GM23338 (cell line): Measurements from ENCODE around the gene FBXW4. TPM values are rescaled to one million over a fixed set of nuclear protein-coding genes. Genes with fewer than 3 reads are reported as not detected.

Experiments
- ATAC-seq: fragments of 200-7000 bp; cut with Tn5 transposase; 3 replicates; pipeline ENCODE4 v1.9.1; 2020
- DNase-seq: peaks from one replicate; pipeline ENCODE4 v3.0.0-alpha.2; 2015; ENCODE audit warnings: low spot score
- H2AFZ ChIP-seq: fragments of 200-600 bp; sonication (generic); 2 replicates; pipeline ENCODE4 v1.8.0; 2016; ENCODE audit warnings: antibody characterized with exemption, mild to moderate bottlenecking, moderate library complexity
- H3F3A ChIP-seq: fragments of 200-600 bp; sonication (generic); replicated peaks from 2 replicates; pipeline ENCODE4 v1.8.0; 2017; ENCODE audit warnings: antibody characterized with exemption, mixed run types, low read depth
- H3K27ac ChIP-seq: fragments of 200-600 bp; sonication (generic); 2 replicates; pipeline ENCODE4 v1.6.1; 2016; ENCODE audit warnings: low read depth
- H3K27me3 ChIP-seq: fragments of 200-600 bp; sonication (generic); 2 replicates; pipeline ENCODE4 v1.8.0; 2016; ENCODE audit warnings: mild to moderate bottlenecking, mixed run types, moderate library complexity; ENCODE audit not compliant: insufficient read depth
- H3K36me3 ChIP-seq: fragments of 200-600 bp; sonication (generic); 2 replicates; pipeline ENCODE4 v1.8.0; 2016; ENCODE audit warnings: mild to moderate bottlenecking; ENCODE audit not compliant: insufficient read depth
- H3K4me1 ChIP-seq: fragments of 200-600 bp; sonication (generic); 2 replicates; pipeline ENCODE4 v1.8.0; 2016; ENCODE audit warnings: mild to moderate bottlenecking, moderate library complexity; ENCODE audit not compliant: insufficient read depth
- H3K4me2 ChIP-seq: fragments of 200-600 bp; sonication (generic); 2 replicates; pipeline ENCODE4 v1.7.1; 2017; ENCODE audit warnings: mixed run types
- H3K4me3 ChIP-seq: fragments of 200-600 bp; sonication (generic); 2 replicates; pipeline ENCODE4 v1.6.1; 2016; ENCODE audit warnings: mixed run types
- H3K79me2 ChIP-seq: fragments of 200-600 bp; sonication (generic); replicated peaks from 2 replicates; pipeline ENCODE4 v1.8.0; 2017; ENCODE audit warnings: mild to moderate bottlenecking; ENCODE audit not compliant: insufficient read depth
- H3K9me2 ChIP-seq: fragments of 200-600 bp; sonication (generic); 2 replicates; pipeline ENCODE4 v1.8.0; 2017; ENCODE audit not compliant: insufficient read depth
- H4K20me1 ChIP-seq: fragments of 200-600 bp; sonication (generic); replicated peaks from 2 replicates; pipeline ENCODE4 v1.8.0; 2017; ENCODE audit warnings: mild to moderate bottlenecking; ENCODE audit not compliant: insufficient read depth
- H3K27ac Mint-ChIP-seq: 2 replicates; pipeline ENCODE4 v1.8.0; 2020; ENCODE audit warnings: inconsistent platforms, mild to moderate bottlenecking, moderate library complexity, mixed read lengths
- H3K27me3 Mint-ChIP-seq: 3 replicates; pipeline ENCODE4 v1.8.0; 2022; ENCODE audit warnings: low read depth, mild to moderate bottlenecking, moderate library complexity, mixed read lengths, inconsistent platforms; ENCODE audit not compliant: insufficient read depth, poor library complexity
- H3K36me3 Mint-ChIP-seq: 3 replicates; pipeline ENCODE4 v1.8.0; 2021; ENCODE audit warnings: low read depth, mild to moderate bottlenecking, inconsistent platforms, moderate library complexity, mixed read lengths
- H3K4me1 Mint-ChIP-seq: 3 replicates; pipeline ENCODE4 v1.8.0; 2020; ENCODE audit warnings: mild to moderate bottlenecking, inconsistent platforms, mixed read lengths
- H3K4me3 Mint-ChIP-seq: 3 replicates; pipeline ENCODE4 v1.8.0; 2021; ENCODE audit warnings: moderate library complexity, mild to moderate bottlenecking, inconsistent platforms, mixed read lengths
- H3K9me3 Mint-ChIP-seq: 3 replicates; pipeline ENCODE4 v1.8.0; 2020; ENCODE audit warnings: moderate library complexity, mild to moderate bottlenecking, inconsistent platforms, mixed read lengths
- CREB1 ChIP-seq: fragments of 250-450 bp; sonication (Bioruptor Pico); IDR thresholded peaks from 2 replicates; pipeline ENCODE4 v1.5.0; 2020; ENCODE audit warnings: low read depth, mild to moderate bottlenecking, moderate library complexity
- CTCF ChIP-seq, 2 experiments: fragments of 200-600 bp in 1 of 2; sonication (generic) in 1 of 2; conservative IDR thresholded peaks; 2 replicates each; pipeline versions ENCODE4 v1.5.1 to v1.6.1; 2016 to 2017; ENCODE audit warnings: antibody characterized with exemption in 2 of 2, low read depth in 2 of 2, mild to moderate bottlenecking in 2 of 2, moderate library complexity in 1 of 2
- EZH2 ChIP-seq: fragments of 200-600 bp; sonication (generic); IDR thresholded peaks from one replicate; pipeline ENCODE4 v1.8.0; 2017; ENCODE audit warnings: antibody characterized with exemption, mild to moderate bottlenecking, low read depth; ENCODE audit not compliant: unreplicated experiment
- EZH2phosphoT487 ChIP-seq: fragments of 200-600 bp; sonication (generic); IDR thresholded peaks from one replicate; pipeline ENCODE4 v1.8.1; 2018; ENCODE audit warnings: antibody characterized with exemption; ENCODE audit not compliant: unreplicated experiment
- JUNB ChIP-seq: IDR thresholded peaks from one replicate; pipeline ENCODE4 v1.6.1; 2016; ENCODE audit warnings: antibody characterized with exemption; ENCODE audit not compliant: unreplicated experiment
- NANOG ChIP-seq: IDR thresholded peaks from 2 replicates; pipeline ENCODE4 v1.6.1; 2016; ENCODE audit warnings: antibody characterized with exemption, borderline replicate concordance
- POLR2AphosphoS5 ChIP-seq: IDR thresholded peaks from 2 replicates; pipeline ENCODE4 v1.6.1; 2016; ENCODE audit warnings: antibody characterized with exemption, low read depth
- REST ChIP-seq: IDR thresholded peaks from one replicate; pipeline ENCODE4 v1.6.1; 2018; ENCODE audit warnings: antibody characterized with exemption; ENCODE audit not compliant: unreplicated experiment
- STAT1 ChIP-seq: IDR thresholded peaks from one replicate; pipeline ENCODE4 v1.6.1; 2016; ENCODE audit warnings: antibody characterized with exemption; ENCODE audit not compliant: unreplicated experiment
- ZNF114 ChIP-seq: fragments of 250-450 bp; sonication (Bioruptor Pico); IDR thresholded peaks from 2 replicates; pipeline ENCODE4 v1.5.0; 2020; ENCODE audit warnings: mild to moderate bottlenecking, moderate library complexity
- ZNF331 ChIP-seq: fragments of 250-450 bp; sonication (Bioruptor Pico); IDR thresholded peaks from 2 replicates; pipeline ENCODE4 v1.5.0; 2020; ENCODE audit warnings: low read depth, mild to moderate bottlenecking, moderate library complexity
- polyA plus RNA-seq: library from polyadenylated mRNA; unstranded; fragments of >200 nt; fragmentation: Nextera tagmentation; extraction: Ambion mirVana; gene quantifications from 2 replicates; pipeline ENCODE4 v1.2.1, GENCODE V29; 2016
- total RNA-seq: library from RNA; depleted of rRNA; stranded (reverse); fragments of >200 nt; shearing (Covaris generic); gene quantifications from 2 replicates; pipeline ENCODE4 v1.2.3, GENCODE V29; 2014
- TF ChIP-seq, protein P1 (sequence below): IDR thresholded peaks from 2 replicates; pipeline ENCODE4 v1.6.1; 2016; ENCODE audit warnings: antibody characterized with exemption

The FBXW4 gene
- total and polyA plus RNA-seq, 2 experiments from 2014 or later, result 8.0 to 18.6 TPM

DNA sequence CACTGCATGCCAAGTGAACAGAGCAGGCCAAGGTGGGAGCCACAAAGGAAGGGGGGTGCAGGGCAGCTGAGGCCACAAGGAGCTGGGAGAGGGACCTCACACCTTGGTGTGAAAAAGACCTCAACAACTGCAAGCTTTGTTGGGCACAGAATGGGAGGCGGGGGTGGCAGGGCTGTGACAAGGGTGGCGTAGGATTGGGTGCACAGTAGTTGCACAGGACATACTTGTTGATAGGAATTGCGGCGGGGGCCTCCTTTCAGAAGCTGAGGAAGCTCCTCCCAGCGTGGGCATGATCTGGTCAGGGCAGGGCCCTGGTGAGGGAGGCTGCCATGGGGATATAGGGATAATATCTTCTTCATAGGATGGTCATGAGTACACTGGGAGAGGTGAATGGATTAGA lies 132.7 kb downstream of the FBXW4 start:
- Histone ChIP-seq H3K4me1 (peaks cover 2% of the 10 kb centered on the region; the same call in 1 of the 2 replicates), H3K79me2 (no peaks in the 10 kb centered on the region)
- no peak for TF ChIP-seq ZNF114 (CRISPR knock-in tag)
- TF ChIP-seq REST, result no peak

DNA sequence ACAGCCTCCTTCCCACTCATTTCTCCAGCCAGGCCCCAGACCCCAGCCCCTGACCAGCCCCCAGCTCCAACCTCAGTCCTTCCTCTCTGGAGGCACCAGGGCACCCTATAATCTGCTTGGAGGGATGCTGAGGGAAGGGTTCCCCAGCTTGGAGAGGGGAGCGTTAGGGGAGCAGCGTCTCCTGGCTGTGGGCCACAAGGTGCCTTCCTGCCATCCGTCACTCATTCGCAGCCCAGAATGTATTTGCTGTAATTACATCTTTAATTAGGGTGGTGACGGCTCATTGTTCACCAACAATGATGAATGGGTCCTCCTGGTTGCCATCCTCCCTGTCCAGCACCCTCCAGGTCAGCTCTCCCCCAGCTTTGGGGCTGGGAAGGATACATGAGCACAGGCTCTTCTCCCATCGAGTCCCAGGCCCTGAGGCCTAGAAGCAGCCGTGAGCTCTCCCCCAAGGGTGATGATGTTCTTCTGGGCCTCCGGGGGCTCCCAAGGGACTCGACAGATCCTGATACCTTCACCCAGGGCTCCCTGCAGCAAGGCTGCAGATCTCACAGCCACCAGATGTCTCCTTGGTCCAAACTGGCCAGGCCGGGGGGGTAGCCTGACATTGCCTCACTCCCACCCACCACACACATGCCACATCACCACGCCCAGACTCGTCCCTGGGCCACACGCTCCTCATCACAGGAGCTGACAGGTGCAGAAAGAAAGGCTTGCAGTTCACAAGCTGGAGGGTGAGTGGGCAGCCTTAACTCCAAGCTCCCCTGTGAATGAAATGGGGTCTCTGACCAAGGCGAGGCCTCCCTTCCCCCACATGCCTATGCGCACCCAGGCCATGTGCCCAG lies 133.7 kb downstream of the FBXW4 start:
- TF ChIP-seq, protein P1, sequence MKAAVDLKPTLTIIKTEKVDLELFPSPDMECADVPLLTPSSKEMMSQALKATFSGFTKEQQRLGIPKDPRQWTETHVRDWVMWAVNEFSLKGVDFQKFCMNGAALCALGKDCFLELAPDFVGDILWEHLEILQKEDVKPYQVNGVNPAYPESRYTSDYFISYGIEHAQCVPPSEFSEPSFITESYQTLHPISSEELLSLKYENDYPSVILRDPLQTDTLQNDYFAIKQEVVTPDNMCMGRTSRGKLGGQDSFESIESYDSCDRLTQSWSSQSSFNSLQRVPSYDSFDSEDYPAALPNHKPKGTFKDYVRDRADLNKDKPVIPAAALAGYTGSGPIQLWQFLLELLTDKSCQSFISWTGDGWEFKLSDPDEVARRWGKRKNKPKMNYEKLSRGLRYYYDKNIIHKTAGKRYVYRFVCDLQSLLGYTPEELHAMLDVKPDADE, result no peak
- no peak for TF ChIP-seq CTCF (conservative IDR thresholded peaks at IDR 0.05; ENCODE audit: low read depth in 2 of 2)
- no peak for TF ChIP-seq NANOG
- TF ChIP-seq ZNF114 (CRISPR knock-in tag), result no peak
- no peak for TF ChIP-seq STAT1
- TF ChIP-seq REST, result no peak
- TF ChIP-seq JUNB, result no peak
- no peak for TF ChIP-seq EZH2
- no peak for TF ChIP-seq ZNF331 (CRISPR knock-in tag)
- no peak for TF ChIP-seq CREB1 (CRISPR knock-in tag)
- TF ChIP-seq POLR2AphosphoS5, result no peak
- TF ChIP-seq EZH2phosphoT487, result no peak
- H3K4me2 ChIP-seq, result no peak overlapping the region
- no peaks in the 10 kb centered on the region for H3K9me2 ChIP-seq
- Mint-ChIP-seq H3K27ac (no peak overlapping the region), H3K9me3 (no peaks in the 10 kb centered on the region; the same call in 2 of the 3 replicates), H3K36me3 (no peaks in the 10 kb centered on the region), H3K27me3 (peaks cover 23% of the 10 kb centered on the region), H3K4me1 (peaks cover 4% of the 10 kb centered on the region), H3K4me3 (no peak overlapping the region)
- no peak overlapping the region for H3K27ac ChIP-seq
- H3K4me3 ChIP-seq, result no peak overlapping the region
- H2AFZ ChIP-seq, result no peak overlapping the region
- no peaks in the 10 kb centered on the region for H4K20me1 ChIP-seq
- no peaks in the 10 kb centered on the region for H3K79me2 ChIP-seq
- H3K36me3 ChIP-seq, result no peaks in the 10 kb centered on the region
- DNase-seq (no peak), ATAC-seq (peak; percentile 14; the same call in 2 of the 3 replicates)
- H3K4me1 ChIP-seq, result no peaks in the 10 kb centered on the region; the same call in 1 of the 2 replicates
- H3F3A ChIP-seq, result no peaks in the 10 kb centered on the region
- peaks cover 10% of the 10 kb centered on the region for H3K27me3 ChIP-seq

More for the DNA sequence above, 132.7 kb downstream of the FBXW4 start:
- H3K4me2 ChIP-seq, result no peak overlapping the region
- DNase-seq (no peak), ATAC-seq (no peak)
- H3K27me3 ChIP-seq, result peaks cover 18% of the 10 kb centered on the region
- no peak overlapping the region for H3K27ac ChIP-seq
- peaks cover 8% of the 10 kb centered on the region for H3K4me1 Mint-ChIP-seq
- H2AFZ ChIP-seq, result no peak overlapping the region
- no peaks in the 10 kb centered on the region for H3K9me2 ChIP-seq
- no peak overlapping the region for H3K4me3 ChIP-seq
- peaks cover 25% of the 10 kb centered on the region for H3K27me3 Mint-ChIP-seq
- no peaks in the 10 kb centered on the region; the same call in 2 of the 3 replicates for H3K9me3 Mint-ChIP-seq
- no peaks in the 10 kb centered on the region for H4K20me1 ChIP-seq
- no peak overlapping the region for H3K27ac Mint-ChIP-seq
- H3K36me3 ChIP-seq, result no peaks in the 10 kb centered on the region; the same call in 1 of the 2 replicates
- no peaks in the 10 kb centered on the region for H3K36me3 Mint-ChIP-seq
- H3F3A ChIP-seq, result peaks cover 5% of the 10 kb centered on the region; the same call in 1 of the 2 replicates
- no peak overlapping the region for H3K4me3 Mint-ChIP-seq
